HepG2 (cell line): ENCODE data around the gene PRKG1. TPM values are rescaled to one million over a fixed set of nuclear protein-coding genes. Genes with fewer than 3 reads are reported as not detected.
A peak's percentile ranks its signal among the peaks of the same experiment; 100 is the strongest.

Source experiments
- ATAC-seq: fragments of 200-7000 bp; cut with Tn5 transposase; 3 replicates; pipeline ENCODE4 v1.9.1; 2020; ENCODE audit warnings: mild to moderate bottlenecking, moderate library complexity
- BruUV-seq: library from RNA; stranded (reverse); fragments of 400-500 nt; replicated peaks from 2 replicates; lab custom pipeline; 2021; lab: Mats Ljungman, UMichigan
- CTCF ChIA-PET: fragments of 300-600 bp; formaldehyde crosslinking; extraction: SDS; loops from one replicate; lab custom pipeline; 2021; ENCODE audit warnings: low total read pairs, inconsistent platforms, low intra/inter-chr PET ratio; lab: Yijun Ruan, JAX
- POLR2A ChIA-PET: fragments of 350-600 bp; sonication (Branson Sonifier 250); formaldehyde crosslinking; loops from one replicate; lab custom pipeline; 2020; ENCODE audit warnings: antibody characterized with exemption, inconsistent platforms; lab: Yijun Ruan, JAX
- DNase-seq: peaks from one replicate; pipeline ENCODE4 v3.0.0-alpha.2; 2015; ENCODE audit warnings: low spot score
- FAIRE-seq: peaks from 3 replicates; lab custom pipeline; 2011; peaks lifted over from hg19 to GRCh38; lab: Jason Lieb, UNC
- H2AFZ ChIP-seq: one replicate; pipeline ENCODE4 v1.6.1; 2011; ENCODE audit warnings: low read length, inconsistent platforms
- H3K27ac ChIP-seq: fragments of 300-600 bp; 3 replicates; pipeline ENCODE4 v1.8.0; 2011; ENCODE audit warnings: mixed run types, mild to moderate bottlenecking, mixed read lengths, low read length, inconsistent platforms; ENCODE audit not compliant: insufficient read depth; ENCODE audit errors: extremely low read length
- H3K27me3 ChIP-seq, 2 experiments: fragments of 200-600 bp in 1 of 2; 2 replicates in 1 of 2; 3 replicates in 1 of 2; pipeline versions ENCODE4 v1.6.0 to v1.8.0; 2011; ENCODE audit warnings: low read length in 2 of 2, mild to moderate bottlenecking in 2 of 2, moderate library complexity in 2 of 2, inconsistent platforms in 1 of 2; ENCODE audit not compliant: insufficient read depth in 2 of 2, control insufficient read depth in 1 of 2
- H3K36me3 ChIP-seq, 2 experiments: fragments of 200-600 bp in 1 of 2; replicated peaks in 1 of 2; 2 replicates in 1 of 2; 3 replicates in 1 of 2; pipeline versions ENCODE4 v1.5.1 to v1.8.0; 2011; ENCODE audit warnings: low read length in 2 of 2, inconsistent platforms in 1 of 2; ENCODE audit not compliant: insufficient read depth in 2 of 2, control insufficient read depth in 1 of 2
- H3K4me1 ChIP-seq: 2 replicates; pipeline ENCODE4 v1.5.1; 2012; ENCODE audit warnings: low read length, inconsistent platforms; ENCODE audit not compliant: insufficient read depth
- H3K4me2 ChIP-seq: 2 replicates; pipeline ENCODE4 v1.6.0; 2011; ENCODE audit warnings: low read depth, low read length, inconsistent platforms
- H3K4me3 ChIP-seq, 3 experiments: fragments of 200-600 bp in 1 of 3; sonication (generic), shearing (Covaris generic) in 1 of 3; replicated peaks in 1 of 3; 2 replicates each; pipeline ENCODE4 v1.5.1; 2011 to 2016; ENCODE audit warnings: low read length in 3 of 3, inconsistent platforms in 2 of 3, low read depth in 2 of 3, mild to moderate bottlenecking in 2 of 3, control low read depth in 1 of 3, mixed read lengths in 1 of 3; ENCODE audit not compliant: insufficient read depth in 1 of 3
- H3K79me2 ChIP-seq: one replicate; pipeline ENCODE4 v1.6.1; 2011; ENCODE audit warnings: low read length, inconsistent platforms; ENCODE audit not compliant: insufficient read depth
- H3K9ac ChIP-seq: 2 replicates; pipeline ENCODE4 v1.6.0; 2011; ENCODE audit warnings: mild to moderate bottlenecking, low read depth, low read length, inconsistent platforms; ENCODE audit not compliant: insufficient read depth
- H3K9me3 ChIP-seq: 2 replicates; pipeline ENCODE4 v1.5.1; 2012; ENCODE audit warnings: mild to moderate bottlenecking, low read length
- H4K20me1 ChIP-seq: 2 replicates; pipeline ENCODE4 v1.6.0; 2011; ENCODE audit warnings: inconsistent platforms, mild to moderate bottlenecking, low read length, moderate library complexity; ENCODE audit not compliant: insufficient read depth
- GPBP1L1 ChIP-seq: sonication (generic); formaldehyde crosslinking; IDR thresholded peaks from 2 replicates; pipeline ENCODE4 v1.5.0; 2020; ENCODE audit warnings: mild to moderate bottlenecking, missing genetic modification reagents
- HNRNPL ChIP-seq: fragments of 200-400 bp; formaldehyde crosslinking; IDR thresholded peaks from 2 replicates; pipeline ENCODE4 v1.6.1; 2017; ENCODE audit warnings: mild to moderate bottlenecking, low read depth, low read length
- KMT2B ChIP-seq: IDR thresholded peaks from 2 replicates; pipeline ENCODE4 v1.6.1; 2016; ENCODE audit warnings: missing genetic modification reagents, missing compliant biosample characterization
- MAFK ChIP-seq, 2 experiments: IDR thresholded peaks in 1 of 2; conservative IDR thresholded peaks in 1 of 2; 2 replicates each; pipeline ENCODE4 v1.6.1; 2011; ENCODE audit warnings: improper control_type of control experiment in 2 of 2, low read length in 2 of 2
- MED1 ChIP-seq: sonication (generic); formaldehyde crosslinking; IDR thresholded peaks from 2 replicates; pipeline ENCODE4 v1.4.0; 2020; ENCODE audit warnings: missing genetic modification reagents
- SMAD1 ChIP-seq: sonication (generic); formaldehyde crosslinking; IDR thresholded peaks from 2 replicates; pipeline ENCODE4 v1.4.0; 2020; ENCODE audit warnings: missing genetic modification reagents, low read depth, mild to moderate bottlenecking, borderline replicate concordance
- ZKSCAN1 ChIP-seq: fragments of 150-350 bp; IDR thresholded peaks from 2 replicates; pipeline ENCODE4 v1.6.1; 2014; ENCODE audit warnings: low read length
- ZNF335 ChIP-seq: sonication (generic); formaldehyde crosslinking; IDR thresholded peaks from 2 replicates; pipeline ENCODE4 v1.4.0; 2020; ENCODE audit warnings: missing genetic modification reagents
- ZNF530 ChIP-seq: sonication (generic); formaldehyde crosslinking; IDR thresholded peaks from 2 replicates; pipeline ENCODE4 v1.5.0; 2020; ENCODE audit warnings: low read depth, mild to moderate bottlenecking, missing genetic modification reagents
- WGBS: methylation state at CpG from one replicate; pipeline ENCODE4 v1.1.6; 2017; ENCODE audit warnings: low lambda C conversion rate; 5-methylcytosine and 5-hydroxymethylcytosine counted together
- in situ Hi-C: cut with HindIII; loops from 2 replicates; pipeline ENCODE4 v1.10.0; 2017; ENCODE audit warnings: low pct_unique_long_range_greater_than_20kb; ENCODE audit not compliant: extremely low pct_ligation_motif_present
- intact Hi-C: fragments of 100-400 bp; cut with micrococcal nuclease; formaldehyde crosslinking; loops from one replicate; pipeline ENCODE4 v1.10.0; 2022; ENCODE audit not compliant: unreplicated experiment
- polyA plus RNA-seq, 8 experiments: library from polyadenylated mRNA; depleted of rRNA in 3 of 8; stranded (reverse) in 7 of 8; unstranded in 1 of 8; fragments of >200 nt; fragmentation: Illumina TruSeq in 4 of 8; extraction: Trizol in 4 of 8; gene quantifications; 2 replicates each; pipeline versions ENCODE4 v1.2.1 to v1.2.3, GENCODE V29; 2011 to 2016; ENCODE audit warnings: low read depth in 4 of 8, missing spikeins in 1 of 8, mixed read lengths in 1 of 8; ENCODE audit not compliant: insufficient read depth in 1 of 8
- total RNA-seq, 5 experiments: library from RNA; depleted of rRNA; stranded (reverse); fragments of >200 nt; fragmentation: Illumina TruSeq; extraction: Trizol; gene quantifications; 2 replicates each; pipeline ENCODE4 v1.2.3, GENCODE V29; 2016; ENCODE audit warnings: low read depth in 1 of 5
- TF ChIP-seq, protein P1 (sequence below): sonication (generic); formaldehyde crosslinking; IDR thresholded peaks from 2 replicates; pipeline ENCODE4 v1.8.0; 2022; ENCODE audit warnings: mild to moderate bottlenecking, missing genetic modification reagents; ENCODE audit not compliant: insufficient replicate concordance

Gene PRKG1
- total and polyA plus RNA-seq, 2 of the 13 experiments (the other 11 are each of a cell fraction or from before 2014, with no cell fraction given) = 0.01 TPM; not detected in 1

DNA sequence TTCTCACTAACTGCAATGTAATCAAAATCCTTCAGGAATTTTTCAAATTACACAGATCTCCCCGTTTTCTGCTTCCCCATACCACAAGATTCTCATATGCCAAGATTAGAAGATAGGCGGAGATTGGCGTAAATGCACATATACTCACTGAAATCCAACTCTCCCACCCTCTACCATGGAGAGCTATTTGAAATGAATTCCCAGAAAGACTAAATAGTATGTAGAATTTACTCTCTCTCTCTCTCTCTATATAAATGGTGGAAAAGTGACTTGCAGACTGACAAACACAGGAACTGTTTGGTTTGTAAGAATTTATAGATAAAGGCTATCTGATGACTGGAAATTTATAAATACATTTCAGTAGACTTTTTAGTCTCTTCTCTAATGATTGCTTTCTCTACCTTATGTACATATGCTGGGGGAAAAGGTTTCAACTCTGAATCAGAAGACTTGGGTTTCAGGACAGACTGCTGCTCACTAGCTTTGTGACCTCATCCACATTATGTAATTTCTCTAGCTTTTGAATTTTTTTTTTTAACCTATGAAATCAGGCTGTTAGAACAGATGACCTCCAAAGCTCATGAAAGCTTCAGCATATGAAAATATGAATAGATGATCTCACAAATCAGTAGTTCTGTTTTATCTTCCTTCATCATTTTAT, 692.9 kb downstream of the PRKG1 start:
- H3K27ac ChIP-seq = no peak overlapping the region
- TF ChIP-seq, protein P1, sequence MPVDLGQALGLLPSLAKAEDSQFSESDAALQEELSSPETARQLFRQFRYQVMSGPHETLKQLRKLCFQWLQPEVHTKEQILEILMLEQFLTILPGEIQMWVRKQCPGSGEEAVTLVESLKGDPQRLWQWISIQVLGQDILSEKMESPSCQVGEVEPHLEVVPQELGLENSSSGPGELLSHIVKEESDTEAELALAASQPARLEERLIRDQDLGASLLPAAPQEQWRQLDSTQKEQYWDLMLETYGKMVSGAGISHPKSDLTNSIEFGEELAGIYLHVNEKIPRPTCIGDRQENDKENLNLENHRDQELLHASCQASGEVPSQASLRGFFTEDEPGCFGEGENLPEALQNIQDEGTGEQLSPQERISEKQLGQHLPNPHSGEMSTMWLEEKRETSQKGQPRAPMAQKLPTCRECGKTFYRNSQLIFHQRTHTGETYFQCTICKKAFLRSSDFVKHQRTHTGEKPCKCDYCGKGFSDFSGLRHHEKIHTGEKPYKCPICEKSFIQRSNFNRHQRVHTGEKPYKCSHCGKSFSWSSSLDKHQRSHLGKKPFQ (CRISPR knock-in tag) = no peak
- no peak for TF ChIP-seq KMT2B
- no peak for TF ChIP-seq ZNF335 (CRISPR knock-in tag)
- peak in 1 of 2 experiments; percentile 8; a peak in 1 of 4 replicates for TF ChIP-seq MAFK (conservative IDR thresholded peaks at IDR 0.05 in 1 of 2, IDR thresholded peaks at IDR 0.05 in 1 of 2; ENCODE audit: low read length in 2 of 2)
- no peak for TF ChIP-seq HNRNPL
- no peaks in the 10 kb centered on the region for H3K79me2 ChIP-seq
- H3K9me3 ChIP-seq = no peaks in the 10 kb centered on the region
- H2AFZ ChIP-seq = no peak overlapping the region
- no peak overlapping the region for H3K9ac ChIP-seq
- H4K20me1 ChIP-seq = no peaks in the 10 kb centered on the region
- FAIRE-seq (no peak), ATAC-seq (no peak), DNase-seq (no peak)
- no peaks in the 10 kb centered on the region for H3K4me1 ChIP-seq
- ChIA-PET CTCF (no interaction called here), POLR2A (no interaction called here)
- H3K27me3 ChIP-seq = no peaks in the 10 kb centered on the region
- no peak overlapping the region for H3K4me3 ChIP-seq
- intact Hi-C loops (no loop called here), in situ Hi-C loops (no loop called here)
- WGBS = 18% methylated on average over 3 of the region's 3 CpGs
- no peaks in the 10 kb centered on the region for H3K36me3 ChIP-seq
- H3K4me2 ChIP-seq = no peak overlapping the region
- BruUV-seq = no TSS peak

- Histone ChIP-seq H3K4me1 (no peaks in the 10 kb centered on the region), H4K20me1 (no peaks in the 10 kb centered on the region), H3K27me3 (no peaks in the 10 kb centered on the region; a peak in 1 of 5 replicates), H3K36me3 (no peaks in the 10 kb centered on the region), H3K9me3 (no peaks in the 10 kb centered on the region), H3K9ac (no peak overlapping the region), H3K4me2 (no peak overlapping the region), H3K4me3 (no peak overlapping the region), H3K79me2 (no peaks in the 10 kb centered on the region), H3K27ac (no peak overlapping the region), H2AFZ (no peak overlapping the region)
- no peak for DNase-seq
- intact Hi-C loops = no loop called here
- 15% methylated on average over 4 of the region's 4 CpGs for WGBS
- no peak for FAIRE-seq
- POLR2A ChIA-PET = no interaction called here
- BruUV-seq = no TSS peak
- CTCF ChIA-PET = no interaction called here
- no peak for ATAC-seq
- in situ Hi-C loops = no loop called here
- no peak for TF ChIP-seq ZKSCAN1
- no peak for TF ChIP-seq SMAD1
- no peak for TF ChIP-seq GPBP1L1
- TF ChIP-seq ZNF530 (CRISPR knock-in tag) = no peak
- no peak for TF ChIP-seq MED1 (CRISPR knock-in tag)
Measured at GRCh38 chr10:51768886-51769465, 694.7 kb downstream of the PRKG1 start.
